Measurements from ENCODE around the gene ATIC. TPM values are rescaled to one million over a fixed set of nuclear protein-coding genes. Genes with fewer than 3 reads are reported as not detected.

ATIC gene
- total RNA-seq, 1 experiment from 2014 or later: 173 TPM

GRCh38 chr2:215363461-215364156 is 51.8 kb downstream of the ATIC start:
- intact Hi-C loops (cut with micrococcal nuclease): no loop called here
- Histone ChIP-seq H3K79me2 (ENCODE audit: insufficient read depth, low read length) (no peaks in the 10 kb centered on the region), H3K27ac (ENCODE audit: low read depth, low read length) (no peak overlapping the region), H3K4me1 (ENCODE audit: control insufficient read depth in 1 of 2, insufficient read depth in 2 of 2, low read length in 2 of 2) (no peaks in the 10 kb centered on the region), H3K9ac (ENCODE audit: low read length) (no peak overlapping the region), H3K9me2 (ENCODE audit: insufficient read depth) (no peaks in the 10 kb centered on the region), H4K20me1 (ENCODE audit: insufficient read depth) (no peaks in the 10 kb centered on the region), H3K36me3 (ENCODE audit: control insufficient read depth in 1 of 2, insufficient read depth in 2 of 2, low read length in 2 of 2) (peaks cover 0 to 11% of the 10 kb centered on the region in 2 experiments; a peak in 2 of 4 replicates), H3K9me3 (ENCODE audit: control insufficient read depth in 1 of 2, insufficient read depth in 1 of 2, low read depth in 1 of 2, low read length in 2 of 2) (no peaks in the 10 kb centered on the region), H2AFZ (ENCODE audit: low read depth, low read length, poor library complexity, severe bottlenecking) (no peak overlapping the region), H3K4me2 (ENCODE audit: low read length) (no peak overlapping the region), H3K27me3 (ENCODE audit: insufficient read depth, low read length) (no peaks in the 10 kb centered on the region), H3K4me3 (replicated peaks in 1 of 2; ENCODE audit: low read depth in 1 of 2, low read length in 2 of 2) (no peak overlapping the region)
- ATAC-seq (no peak), DNase-seq (ENCODE audit: low read depth, low spot score) (no peak)
- RAD21 ChIA-PET (ENCODE audit: low non-redundant PET in 1 of 2, low total read pairs in 2 of 2, uncharacterized antibody in 2 of 2, unreplicated experiment in 2 of 2): no interaction called here
- CTCF ChIA-PET: no interaction called here
- TF ChIP-seq RAD21 (IDR thresholded peaks at IDR 0.05; ENCODE audit: low read depth) (no peak), SRF (IDR thresholded peaks at IDR 0.05; ENCODE audit: low read depth) (no peak), SP1 (IDR thresholded peaks at IDR 0.05; ENCODE audit: low read depth) (no peak), CBX3 (IDR thresholded peaks at IDR 0.05; ENCODE audit: low read depth) (no peak), YY1 (IDR thresholded peaks at IDR 0.05; ENCODE audit: extremely low read depth, insufficient replicate concordance, low read depth, low read length) (no peak), ZBTB33 (IDR thresholded peaks at IDR 0.05; ENCODE audit: extremely low read depth, insufficient replicate concordance, low read length) (no peak), POLR2AphosphoS5 (IDR thresholded peaks at IDR 0.05; ENCODE audit: low read depth, low read length) (no peak), SIN3A (IDR thresholded peaks at IDR 0.05; ENCODE audit: low read depth) (no peak), CEBPB (IDR thresholded peaks at IDR 0.05; ENCODE audit: low read depth) (no peak), REST (IDR thresholded peaks at IDR 0.05; ENCODE audit: low read depth) (no peak), EGR1 (IDR thresholded peaks at IDR 0.05; ENCODE audit: low read depth) (no peak)
- TF ChIP-seq, protein P1, sequence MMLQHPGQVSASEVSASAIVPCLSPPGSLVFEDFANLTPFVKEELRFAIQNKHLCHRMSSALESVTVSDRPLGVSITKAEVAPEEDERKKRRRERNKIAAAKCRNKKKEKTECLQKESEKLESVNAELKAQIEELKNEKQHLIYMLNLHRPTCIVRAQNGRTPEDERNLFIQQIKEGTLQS (IDR thresholded peaks at IDR 0.05): no peak
- TF ChIP-seq, protein P2, sequence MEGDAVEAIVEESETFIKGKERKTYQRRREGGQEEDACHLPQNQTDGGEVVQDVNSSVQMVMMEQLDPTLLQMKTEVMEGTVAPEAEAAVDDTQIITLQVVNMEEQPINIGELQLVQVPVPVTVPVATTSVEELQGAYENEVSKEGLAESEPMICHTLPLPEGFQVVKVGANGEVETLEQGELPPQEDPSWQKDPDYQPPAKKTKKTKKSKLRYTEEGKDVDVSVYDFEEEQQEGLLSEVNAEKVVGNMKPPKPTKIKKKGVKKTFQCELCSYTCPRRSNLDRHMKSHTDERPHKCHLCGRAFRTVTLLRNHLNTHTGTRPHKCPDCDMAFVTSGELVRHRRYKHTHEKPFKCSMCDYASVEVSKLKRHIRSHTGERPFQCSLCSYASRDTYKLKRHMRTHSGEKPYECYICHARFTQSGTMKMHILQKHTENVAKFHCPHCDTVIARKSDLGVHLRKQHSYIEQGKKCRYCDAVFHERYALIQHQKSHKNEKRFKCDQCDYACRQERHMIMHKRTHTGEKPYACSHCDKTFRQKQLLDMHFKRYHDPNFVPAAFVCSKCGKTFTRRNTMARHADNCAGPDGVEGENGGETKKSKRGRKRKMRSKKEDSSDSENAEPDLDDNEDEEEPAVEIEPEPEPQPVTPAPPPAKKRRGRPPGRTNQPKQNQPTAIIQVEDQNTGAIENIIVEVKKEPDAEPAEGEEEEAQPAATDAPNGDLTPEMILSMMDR (IDR thresholded peaks at IDR 0.05 in 2 of 3, conservative IDR thresholded peaks at IDR 0.05 in 1 of 3; ENCODE audit: borderline replicate concordance in 1 of 3, insufficient read depth in 1 of 3, low read depth in 2 of 3, low read length in 2 of 3): no peak
- no TSS peak for BruUV-seq (replicated peaks)
- POLR2A ChIA-PET: no interaction called here

All from HCT116 (cell line).